Raji (cell line): Measurements from ENCODE around the gene SPRR2A.

Experiments used
- POLR2A ChIP-seq: IDR thresholded peaks from 2 replicates; pipeline ENCODE4 v1.6.1; 2011; ENCODE audit warnings: low read depth, low read length, control low read depth; ENCODE audit not compliant: insufficient read depth

SPRR2A gene

GRCh38 chr1:153035211-153035610 lies 22.1 kb downstream of the SPRR2A start:
- no peak for TF ChIP-seq POLR2A

GRCh38 chr1:153032677-153033308 lies 24.5 kb downstream of the SPRR2A start:
- no peak for TF ChIP-seq POLR2A

GRCh38 chr1:153032073-153032472 lies 25.2 kb downstream of the SPRR2A start:
- no peak for TF ChIP-seq POLR2A

GRCh38 chr1:153030895-153031294 lies 26.4 kb downstream of the SPRR2A start, which contains the start of gene SPRR1B:
TSS of gene SPRR1B (plus strand) at chr1:153031203. CDS start at chr1:153032346, 1,143 bp downstream.
- no peak for TF ChIP-seq POLR2A

- no peak for TF ChIP-seq POLR2A
These were observed 28.5 kb downstream of the SPRR2A start for GRCh38 chr1:153028766-153029165.

- no peak for TF ChIP-seq POLR2A
These were observed 31.5 kb downstream of the SPRR2A start for GRCh38 chr1:153025797-153026196.

GRCh38 chr1:153024413-153024812 lies 32.9 kb downstream of the SPRR2A start:
- no peak for TF ChIP-seq POLR2A

DNA sequence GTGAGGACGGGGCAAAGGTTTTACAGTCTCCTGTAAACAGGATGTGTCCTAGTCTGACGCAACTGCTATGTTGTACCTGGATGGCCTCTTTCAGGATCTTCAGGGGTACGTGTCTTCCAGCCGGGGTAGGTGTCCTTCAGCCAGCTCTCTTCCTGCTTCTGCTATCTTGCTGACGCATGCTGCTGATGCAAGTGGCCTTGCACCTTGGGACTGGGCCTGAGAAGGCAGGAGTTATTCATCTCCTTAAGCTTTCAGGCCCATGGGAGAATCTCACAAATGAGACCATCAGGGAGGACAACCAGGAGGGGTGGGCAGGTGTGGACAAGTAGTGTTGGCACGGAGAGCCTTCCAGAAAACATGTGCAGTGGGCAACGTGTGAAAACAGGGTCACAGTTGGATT lies 34.2 kb downstream of the SPRR2A start:
- TF ChIP-seq POLR2A: no peak
